Liver (tissue), 9 donors: Measurements from ENCODE around the gene RBM20. TPM values are rescaled to one million over a fixed set of nuclear protein-coding genes. Genes with fewer than 3 reads are reported as not detected.

Source experiments
- DNase-seq: peaks from one replicate; pipeline ENCODE4 v3.0.0-alpha.2; 2017; ENCODE audit warnings: low spot score
- H3K27ac ChIP-seq, 2 donors: one replicate each; pipeline ENCODE4 v1.7.0; 2013; ENCODE audit warnings: inconsistent platforms in 2 of 2, low read length in 2 of 2, control low read depth in 1 of 2, low read depth in 1 of 2, mild to moderate bottlenecking in 1 of 2
- H3K27me3 ChIP-seq, 4 donors: one replicate each; pipeline versions ENCODE4 v1.6.1 to v1.7.0; 2013; ENCODE audit warnings: low read length in 3 of 4, inconsistent platforms in 1 of 4, mild to moderate bottlenecking in 1 of 4, moderate library complexity in 1 of 4; ENCODE audit not compliant: control insufficient read depth in 4 of 4, insufficient read depth in 4 of 4
- H3K36me3 ChIP-seq, 4 donors: one replicate each; pipeline versions ENCODE4 v1.6.1 to v1.7.0; 2013; ENCODE audit warnings: low read length in 3 of 4, mild to moderate bottlenecking in 3 of 4, low read depth in 1 of 4, moderate library complexity in 1 of 4; ENCODE audit not compliant: control insufficient read depth in 4 of 4, insufficient read depth in 3 of 4
- H3K4me1 ChIP-seq, 4 donors: one replicate each; pipeline versions ENCODE4 v1.6.1 to v1.7.0; 2013; ENCODE audit warnings: low read length in 3 of 4, mild to moderate bottlenecking in 3 of 4, moderate library complexity in 1 of 4; ENCODE audit not compliant: control insufficient read depth in 4 of 4, insufficient read depth in 4 of 4
- H3K4me3 ChIP-seq, 3 donors: one replicate each; pipeline versions ENCODE4 v1.6.1 to v1.7.0; 2013; ENCODE audit warnings: low read length in 3 of 3, control low read depth in 1 of 3, low read depth in 1 of 3, mild to moderate bottlenecking in 1 of 3
- H3K9ac ChIP-seq, 2 donors: one replicate each; pipeline ENCODE4 v1.7.0; 2013; ENCODE audit warnings: low read length in 2 of 2, mild to moderate bottlenecking in 2 of 2, moderate library complexity in 2 of 2, control low read depth in 1 of 2, low read depth in 1 of 2
- H3K9me3 ChIP-seq, 4 donors: one replicate each; pipeline versions ENCODE4 v1.6.1 to v1.7.0; 2013; ENCODE audit warnings: low read length in 3 of 4; ENCODE audit not compliant: control insufficient read depth in 4 of 4
- ATF3 ChIP-seq: IDR thresholded peaks from 2 replicates; pipeline ENCODE4 v1.6.1; 2016; ENCODE audit warnings: antibody characterized with exemption
- EGR1 ChIP-seq, 2 donors: IDR thresholded peaks; 2 replicates each; pipeline ENCODE4 v1.6.1; 2016 to 2018; ENCODE audit warnings: antibody characterized with exemption in 2 of 2, low read depth in 2 of 2
- FOXA2 ChIP-seq: IDR thresholded peaks from 2 replicates; pipeline ENCODE4 v1.6.1; 2016; ENCODE audit warnings: antibody characterized with exemption
- GABPA ChIP-seq, 2 donors: IDR thresholded peaks in 1 of 2; conservative IDR thresholded peaks in 1 of 2; 2 replicates each; pipeline ENCODE4 v1.6.1; 2016; ENCODE audit warnings: antibody characterized with exemption in 2 of 2, mild to moderate bottlenecking in 1 of 2, moderate library complexity in 1 of 2
- HNF4A ChIP-seq, 2 donors: conservative IDR thresholded peaks; 2 replicates each; pipeline ENCODE4 v1.6.1; 2016; ENCODE audit warnings: antibody characterized with exemption in 2 of 2, mild to moderate bottlenecking in 2 of 2
- HNF4G ChIP-seq: IDR thresholded peaks from 2 replicates; pipeline ENCODE4 v1.6.1; 2016; ENCODE audit warnings: antibody characterized with exemption
- MAX ChIP-seq: IDR thresholded peaks from 2 replicates; pipeline ENCODE4 v1.6.1; 2016; ENCODE audit warnings: antibody characterized with exemption
- NR2F2 ChIP-seq: IDR thresholded peaks from 2 replicates; pipeline ENCODE4 v1.6.1; 2016; ENCODE audit warnings: antibody characterized with exemption
- RAD21 ChIP-seq, 2 donors: IDR thresholded peaks; 2 replicates each; pipeline ENCODE4 v1.6.1; 2016; ENCODE audit warnings: antibody characterized with exemption in 2 of 2, mild to moderate bottlenecking in 2 of 2
- REST ChIP-seq: IDR thresholded peaks from 2 replicates; pipeline ENCODE4 v1.6.1; 2016; ENCODE audit warnings: antibody characterized with exemption, mild to moderate bottlenecking
- RXRA ChIP-seq, 2 donors: IDR thresholded peaks; 2 replicates each; pipeline ENCODE4 v1.6.1; 2017 to 2018; ENCODE audit warnings: antibody characterized with exemption in 2 of 2, mild to moderate bottlenecking in 1 of 2
- TAF1 ChIP-seq: conservative IDR thresholded peaks from 2 replicates; pipeline ENCODE4 v1.6.1; 2016; ENCODE audit warnings: antibody characterized with exemption, mild to moderate bottlenecking
- WGBS: extraction: QIAGEN DNeasy Blood & Tissue Kit; methylation state at CpG from one replicate; pipeline ENCODE4 v1.1.7; 2013; 5-methylcytosine and 5-hydroxymethylcytosine counted together
- polyA plus RNA-seq, 2 donors: library from polyadenylated mRNA; stranded (reverse) in 1 of 2; unstranded in 1 of 2; fragments of 200-250 nt in 1 of 2; fragments of >200 nt in 1 of 2; fragmentation: Nextera tagmentation in 1 of 2; extraction: Ambion mirVana in 1 of 2; gene quantifications; one replicate each; pipeline versions ENCODE4 v1.2.1 to v1.2.3, GENCODE V29; 2013 to 2015
- total RNA-seq, 2 donors: library from RNA; depleted of rRNA; stranded (reverse); fragments of >200 nt; gene quantifications; one replicate each; pipeline ENCODE4 v1.2.3, GENCODE V29; 2014
- TF ChIP-seq, protein P1 (sequence below): fragments of 150-350 bp; IDR thresholded peaks from 2 replicates; pipeline ENCODE4 v1.5.1; 2017; ENCODE audit warnings: improper control_type of control experiment, low read depth, low read length; ENCODE audit not compliant: missing input control
- donor health status: healthy.
- donor health status: healthy.
- donor health status: healthy.
- donor health status: healthy.
- donor health status: healthy.

RBM20 gene
- total and polyA plus RNA-seq, 4 donors: 0.03 to 0.08 (median 0.05) TPM; not detected in 1

- no peaks in the 10 kb centered on the region for H3K9me3 ChIP-seq
- no peaks in the 10 kb centered on the region for H3K36me3 ChIP-seq
- WGBS: 98% methylated on average over 2 of the region's 2 CpGs
- no peak overlapping the region for H3K4me3 ChIP-seq
- no peak for DNase-seq
- H3K4me1 ChIP-seq: no peaks in the 10 kb centered on the region
- peaks cover 0 to 2% (median 0%) of the 10 kb centered on the region in 4 donors for H3K27me3 ChIP-seq
- H3K27ac ChIP-seq: no peak overlapping the region
- no peak for TF ChIP-seq RAD21 (IDR thresholded peaks at IDR 0.05)
- TF ChIP-seq TAF1: no peak
- TF ChIP-seq HNF4A (conservative IDR thresholded peaks at IDR 0.05): no peak
- H3K9ac ChIP-seq: no peak overlapping the region
Observed at GRCh38 chr10:110636572-110636931, 7.6 kb upstream of the RBM20 start.

DNA sequence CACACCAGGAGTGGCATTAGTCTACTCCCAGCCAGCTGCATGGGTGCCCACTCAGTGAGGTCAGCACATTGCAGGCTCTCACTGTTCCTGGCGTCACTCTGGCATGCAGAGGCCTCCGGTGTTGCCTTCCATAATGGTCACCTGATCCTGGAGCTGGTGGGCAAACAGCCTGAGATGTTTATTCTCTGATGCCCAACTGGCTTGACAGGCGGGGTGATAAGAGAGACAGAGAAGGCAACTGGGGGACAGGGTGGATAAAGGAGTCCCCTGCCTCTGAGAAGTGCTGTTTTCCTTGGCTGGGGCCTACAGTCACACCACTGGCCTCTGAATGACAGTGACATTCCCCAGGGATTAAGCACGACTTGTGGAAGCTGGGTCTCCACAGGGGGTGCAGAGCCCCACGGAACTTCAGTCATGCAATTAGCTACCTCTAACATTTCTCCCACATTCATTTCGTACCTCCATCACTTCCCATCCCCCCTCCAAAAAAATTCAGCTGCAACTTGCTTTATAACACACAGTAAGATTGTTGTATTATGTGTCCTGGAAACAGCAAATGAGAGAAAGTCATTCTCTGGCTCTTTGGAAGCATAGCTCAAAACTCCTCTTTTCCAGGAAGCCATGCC lies 7.1 kb upstream of the RBM20 start:
- 66% methylated on average over 6 of the region's 6 CpGs for WGBS
- no peak for DNase-seq
- TF ChIP-seq ATF3 (no peak), GABPA (IDR thresholded peaks at IDR 0.05 in 1 of 2, conservative IDR thresholded peaks at IDR 0.05 in 1 of 2) (no peak), TAF1 (no peak), NR2F2 (no peak), HNF4G (no peak), REST (no peak), MAX (no peak), FOXA2 (no peak), RXRA (IDR thresholded peaks at IDR 0.05) (no peak), EGR1 (IDR thresholded peaks at IDR 0.05; ENCODE audit: low read depth in 2 of 2) (no peak)
- TF ChIP-seq, protein P1, sequence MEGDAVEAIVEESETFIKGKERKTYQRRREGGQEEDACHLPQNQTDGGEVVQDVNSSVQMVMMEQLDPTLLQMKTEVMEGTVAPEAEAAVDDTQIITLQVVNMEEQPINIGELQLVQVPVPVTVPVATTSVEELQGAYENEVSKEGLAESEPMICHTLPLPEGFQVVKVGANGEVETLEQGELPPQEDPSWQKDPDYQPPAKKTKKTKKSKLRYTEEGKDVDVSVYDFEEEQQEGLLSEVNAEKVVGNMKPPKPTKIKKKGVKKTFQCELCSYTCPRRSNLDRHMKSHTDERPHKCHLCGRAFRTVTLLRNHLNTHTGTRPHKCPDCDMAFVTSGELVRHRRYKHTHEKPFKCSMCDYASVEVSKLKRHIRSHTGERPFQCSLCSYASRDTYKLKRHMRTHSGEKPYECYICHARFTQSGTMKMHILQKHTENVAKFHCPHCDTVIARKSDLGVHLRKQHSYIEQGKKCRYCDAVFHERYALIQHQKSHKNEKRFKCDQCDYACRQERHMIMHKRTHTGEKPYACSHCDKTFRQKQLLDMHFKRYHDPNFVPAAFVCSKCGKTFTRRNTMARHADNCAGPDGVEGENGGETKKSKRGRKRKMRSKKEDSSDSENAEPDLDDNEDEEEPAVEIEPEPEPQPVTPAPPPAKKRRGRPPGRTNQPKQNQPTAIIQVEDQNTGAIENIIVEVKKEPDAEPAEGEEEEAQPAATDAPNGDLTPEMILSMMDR: no peak
- Histone ChIP-seq H3K36me3 (no peaks in the 10 kb centered on the region), H3K27me3 (peaks cover 0 to 2% (median under 1%) of the 10 kb centered on the region in 4 donors), H3K27ac (no peak overlapping the region), H3K9ac (no peak overlapping the region), H3K9me3 (no peaks in the 10 kb centered on the region), H3K4me3 (no peak overlapping the region), H3K4me1 (no peaks in the 10 kb centered on the region)
